Ovary (tissue), 9 donors: ENCODE data around the gene DZIP1. TPM values are rescaled to one million over a fixed set of nuclear protein-coding genes. Genes with fewer than 3 reads are reported as not detected.

Experiments
- DNase-seq, 5 donors: peaks; one replicate each; pipeline ENCODE4 v3.0.0-alpha.2; 2019 to 2020
- H3K27ac ChIP-seq, 2 donors: fragments of 200-600 bp; one replicate each; pipeline versions ENCODE4 v1.5.1 to v1.8.0; 2019 to 2022
- H3K27me3 ChIP-seq: fragments of 200-600 bp; one replicate; pipeline ENCODE4 v1.8.0; 2022
- H3K36me3 ChIP-seq: fragments of 200-600 bp; sonication (generic); one replicate; pipeline ENCODE4 v1.5.1; 2019
- H3K4me1 ChIP-seq: one replicate; pipeline ENCODE4 v1.8.1; 2013; ENCODE audit warnings: mild to moderate bottlenecking, moderate library complexity; ENCODE audit not compliant: insufficient read depth
- H3K4me3 ChIP-seq: fragments of 200-600 bp; sonication (generic); one replicate; pipeline ENCODE4 v1.5.1; 2017
- H3K9me3 ChIP-seq, 2 donors: fragments of 200-600 bp in 1 of 2; sonication (generic) in 1 of 2; one replicate each; pipeline versions ENCODE4 v1.5.1 to v1.8.1; 2013 to 2019; ENCODE audit warnings: mild to moderate bottlenecking in 1 of 2, moderate library complexity in 1 of 2
- EP300 ChIP-seq: sonication (generic); formaldehyde crosslinking; IDR thresholded peaks from one replicate; pipeline ENCODE4 v1.6.1; 2017; ENCODE audit warnings: antibody characterized with exemption
- POLR2A ChIP-seq: fragments of 450-650 bp; IDR thresholded peaks from one replicate; pipeline ENCODE4 v1.6.1; 2017; ENCODE audit warnings: antibody characterized with exemption, mild to moderate bottlenecking, moderate library complexity
- WGBS, 3 donors: extraction: QIAGEN DNeasy Blood & Tissue Kit in 1 of 3; methylation state at CpG; one replicate each; pipeline versions ENCODE4 v1.1.5 to v1.1.7; 2013 to 2017; 5-methylcytosine and 5-hydroxymethylcytosine counted together
- intact Hi-C, 4 donors: fragments of 100-400 bp; cut with DNase I; formaldehyde crosslinking; loops; one replicate each; pipeline versions ENCODE4 v1.11.0 to v1.15.1; 2022 to 2023
- polyA plus RNA-seq, 2 donors: library from polyadenylated mRNA; stranded (reverse); fragments of 200-250 nt in 1 of 2; fragments of 350-450 nt in 1 of 2; fragmentation: Illumina TruSeq in 1 of 2; extraction: RNeasy Lipid Tissue Mini Kit (QIAGEN cat#74804) in 1 of 2; gene quantifications; one replicate each; pipeline ENCODE4 v1.2.3, GENCODE V29; 2013 to 2014
- total RNA-seq, 7 donors: library from RNA; depleted of rRNA in 2 of 7; stranded (reverse); fragments of >200 nt in 2 of 7; fragmentation: NEBNext Ultra II Directional in 3 of 7; extraction: Animal tissue kit (Norgen Biotek cat#: 25700) in 3 of 7; gene quantifications; one replicate each; pipeline versions ENCODE4 v1.1.0 to v1.2.4, GENCODE V29; 2016 to 2023
- TF ChIP-seq, protein P1 (sequence below), 3 donors: fragments of 450-650 bp in 2 of 3; fragments of 200-600 bp in 1 of 3; IDR thresholded peaks; one replicate each; pipeline versions ENCODE4 v1.5.1 to v1.8.0; 2016 to 2022; ENCODE audit warnings: antibody characterized with exemption in 3 of 3, mild to moderate bottlenecking in 1 of 3
- donor health status: DM: no; HTN: no; CAD: no; lungs with moderate emphysema.
- donor health status: DM: no; HTN: no; CAD: no.
- donor health status: Bipolar disorder and iron deficiency.
- donor health status: DM: yes; HTN: yes; CAD: no.
- donor health status: DM: no; HTN: no; CAD: no.
- donor health status: DM: yes; HTN: yes; CAD: no.

Gene DZIP1
- total and polyA plus RNA-seq, 9 donors = 22.1 to 55.8 (median 44.3) TPM

DNA sequence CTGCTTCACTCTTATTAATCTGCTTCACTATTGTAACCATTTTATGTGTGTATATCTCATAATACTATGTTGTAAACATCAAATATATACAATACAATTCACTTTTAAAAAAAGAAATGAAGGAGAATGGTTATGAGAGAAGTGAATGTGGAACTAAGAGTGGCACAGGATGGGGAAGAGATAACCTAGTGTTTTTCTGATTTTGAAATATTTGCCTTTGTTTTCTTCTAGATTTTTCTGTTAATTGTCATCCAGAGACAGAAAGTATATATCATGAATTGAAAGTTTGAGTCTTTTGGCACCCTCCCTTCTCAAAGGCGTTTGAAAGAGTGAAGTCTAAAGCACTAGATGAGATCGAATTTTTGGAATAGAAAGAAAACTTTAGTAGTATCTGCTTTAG is 35.2 kb upstream of the DZIP1 start:
- H3K27me3 ChIP-seq = no peaks in the 10 kb centered on the region
- no peak overlapping the region for H3K27ac ChIP-seq
- intact Hi-C loops = loop anchor here in 1 of 4 donors (2.0 kb wide), 1 partner anchor 47 kb away; no protein-coding TSS in a partner anchor
- H3K4me3 ChIP-seq = no peak overlapping the region
- no peaks in the 10 kb centered on the region for H3K9me3 ChIP-seq
- no peaks in the 10 kb centered on the region for H3K36me3 ChIP-seq
- 39 to 55% (median 43%) methylated on average over 2 of the region's 2 CpGs for WGBS, 3 donors
- TF ChIP-seq, protein P1, sequence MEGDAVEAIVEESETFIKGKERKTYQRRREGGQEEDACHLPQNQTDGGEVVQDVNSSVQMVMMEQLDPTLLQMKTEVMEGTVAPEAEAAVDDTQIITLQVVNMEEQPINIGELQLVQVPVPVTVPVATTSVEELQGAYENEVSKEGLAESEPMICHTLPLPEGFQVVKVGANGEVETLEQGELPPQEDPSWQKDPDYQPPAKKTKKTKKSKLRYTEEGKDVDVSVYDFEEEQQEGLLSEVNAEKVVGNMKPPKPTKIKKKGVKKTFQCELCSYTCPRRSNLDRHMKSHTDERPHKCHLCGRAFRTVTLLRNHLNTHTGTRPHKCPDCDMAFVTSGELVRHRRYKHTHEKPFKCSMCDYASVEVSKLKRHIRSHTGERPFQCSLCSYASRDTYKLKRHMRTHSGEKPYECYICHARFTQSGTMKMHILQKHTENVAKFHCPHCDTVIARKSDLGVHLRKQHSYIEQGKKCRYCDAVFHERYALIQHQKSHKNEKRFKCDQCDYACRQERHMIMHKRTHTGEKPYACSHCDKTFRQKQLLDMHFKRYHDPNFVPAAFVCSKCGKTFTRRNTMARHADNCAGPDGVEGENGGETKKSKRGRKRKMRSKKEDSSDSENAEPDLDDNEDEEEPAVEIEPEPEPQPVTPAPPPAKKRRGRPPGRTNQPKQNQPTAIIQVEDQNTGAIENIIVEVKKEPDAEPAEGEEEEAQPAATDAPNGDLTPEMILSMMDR (IDR thresholded peaks at IDR 0.05) = no peak
- TF ChIP-seq EP300 (no peak), POLR2A (no peak)
- DNase-seq = no peak
- H3K4me1 ChIP-seq = no peaks in the 10 kb centered on the region

DNA sequence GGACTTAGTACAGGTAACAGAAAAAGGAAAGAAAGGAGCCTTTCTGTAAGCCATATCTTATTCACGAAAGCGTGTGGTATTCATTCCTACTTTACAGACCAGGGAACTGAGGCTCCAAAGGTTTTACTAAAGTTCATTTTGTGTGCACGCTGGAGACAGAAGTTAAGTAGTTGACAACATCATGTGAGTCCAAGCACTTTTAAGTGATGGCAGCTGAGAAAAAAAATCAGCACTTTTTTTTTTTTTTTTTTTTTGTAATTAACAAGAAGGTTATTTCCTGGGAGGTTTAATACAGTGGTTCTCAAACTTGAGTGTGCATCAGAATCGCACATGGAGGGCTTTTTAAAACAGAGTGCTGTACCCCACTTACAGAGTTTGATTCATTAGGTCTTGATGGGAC is 34.5 kb upstream of the DZIP1 start:
- Histone ChIP-seq H3K4me3 (no peak overlapping the region), H3K4me1 (no peaks in the 10 kb centered on the region), H3K9me3 (no peaks in the 10 kb centered on the region), H3K27me3 (no peaks in the 10 kb centered on the region), H3K36me3 (no peaks in the 10 kb centered on the region), H3K27ac (no peak overlapping the region)
- 84% methylated on average over 4 of the region's 4 CpGs for WGBS, 3 donors
- DNase-seq = no peak
- intact Hi-C loops = no loop called here
- TF ChIP-seq POLR2A = no peak
- no peak for TF ChIP-seq EP300
- TF ChIP-seq, protein P1 (IDR thresholded peaks at IDR 0.05) = no peak

DNA sequence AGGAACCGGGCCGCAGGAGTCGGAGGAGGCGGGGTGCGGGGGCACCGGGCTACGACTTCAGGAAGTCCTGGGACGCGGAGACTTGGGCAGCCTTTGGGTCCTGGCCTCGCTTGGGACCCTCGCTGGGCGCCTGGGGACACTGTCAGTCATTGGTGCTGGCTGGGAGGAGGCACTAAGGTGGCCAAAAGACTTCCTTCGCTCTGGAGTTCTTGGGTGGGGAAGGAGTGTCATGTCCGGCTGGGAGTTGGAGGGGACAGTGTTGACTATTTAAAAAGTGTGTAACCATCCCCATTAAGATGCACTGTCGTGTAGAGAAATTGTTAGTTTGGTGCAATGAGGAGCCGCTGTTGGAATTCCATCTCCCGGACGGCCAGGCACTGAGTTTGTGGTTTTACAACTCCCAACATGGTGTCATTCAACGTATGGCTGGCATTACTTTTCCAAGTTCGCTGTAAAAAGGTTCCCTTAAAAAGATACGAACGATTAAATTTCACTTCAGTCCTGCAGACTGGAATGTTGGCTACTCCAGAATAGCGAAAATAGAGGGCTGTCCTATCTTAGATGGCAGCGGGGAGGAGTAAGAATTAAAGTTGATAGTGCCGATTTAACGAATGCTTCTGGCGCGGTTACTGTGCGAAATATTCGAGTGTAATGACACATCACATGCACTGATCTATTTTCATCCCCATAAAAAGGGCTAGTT is 33.2 kb upstream of the DZIP1 start:
- intact Hi-C loops = loop anchor here in 1 of 4 donors (2.0 kb wide), 1 partner anchor 35 kb away; no protein-coding TSS in a partner anchor
- Histone ChIP-seq H3K9me3 (no peaks in the 10 kb centered on the region), H3K4me1 (no peaks in the 10 kb centered on the region), H3K27me3 (no peaks in the 10 kb centered on the region), H3K4me3 (peak overlapping the region; percentile 70), H3K36me3 (no peaks in the 10 kb centered on the region), H3K27ac (peak overlapping the region; percentile 85 to 89)
- DNase-seq = no peak
- TF ChIP-seq EP300 (no peak), POLR2A (no peak)
- TF ChIP-seq, protein P1 (IDR thresholded peaks at IDR 0.05) = no peak
- 0 to 1% (median 1%) methylated on average over 23 to 30 of the region's 30 CpGs for WGBS, 3 donors

DNA sequence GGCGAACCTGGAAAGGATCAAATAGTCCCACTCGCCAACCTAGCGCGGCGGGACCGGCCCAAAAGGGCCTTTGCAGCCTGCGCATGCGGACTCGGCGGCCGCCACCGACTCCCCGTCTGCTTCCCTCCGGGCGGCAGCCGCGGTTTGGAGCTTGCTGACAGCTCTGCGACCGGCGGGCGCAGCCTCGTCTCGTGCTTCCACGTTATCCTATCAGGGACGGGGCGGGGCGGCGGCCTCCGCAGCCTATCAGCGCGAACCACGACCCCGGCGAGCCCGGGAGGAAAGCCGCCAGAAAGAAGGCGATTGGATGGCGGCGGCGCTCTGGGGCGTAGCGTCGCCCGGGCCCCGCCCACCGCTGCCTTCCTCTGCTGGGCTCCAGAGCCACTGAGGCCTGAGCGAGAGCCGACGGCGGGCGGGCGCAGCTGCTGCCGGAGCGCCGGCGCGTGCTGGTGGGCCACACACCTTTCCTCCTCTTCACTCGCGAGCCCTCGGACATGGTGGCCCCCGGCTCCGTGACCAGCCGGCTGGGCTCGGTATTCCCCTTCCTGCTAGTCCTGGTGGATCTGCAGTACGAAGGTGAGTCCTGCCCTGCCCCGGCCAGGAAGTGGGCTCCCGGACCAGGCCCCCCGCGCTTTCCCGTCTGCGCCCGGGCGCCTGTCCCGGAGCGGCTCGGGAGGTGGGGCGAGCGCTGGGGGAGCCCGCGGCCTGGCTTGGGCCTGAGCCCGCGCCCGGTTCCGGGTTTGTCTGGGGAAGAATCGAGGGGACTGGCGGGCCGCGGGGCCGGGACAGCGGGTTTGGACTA is 32.5 kb upstream of the DZIP1 start, which contains the start of gene DNAJC3:
TSS of gene DNAJC3 (plus strand) at position 378 of the 802 bp plus-strand sequence. CDS start at position 495, 117 bp downstream.
- DNase-seq = peak; percentile 98 to 99 (median 98)
- H3K4me1 ChIP-seq = no peaks in the 10 kb centered on the region
- H3K9me3 ChIP-seq = peaks cover 0 to under 1% of the 10 kb centered on the region in 2 donors
- 0 to 1% (median 0%) methylated on average over 57 to 90 of the region's 90 CpGs for WGBS, 3 donors
- H3K27me3 ChIP-seq = no peaks in the 10 kb centered on the region
- TF ChIP-seq EP300 (no peak), POLR2A (peak; percentile 87)
- TF ChIP-seq, protein P1 (IDR thresholded peaks at IDR 0.05) = no peak
- peak within 1 kb of the TSS; percentile 85 to 89 for H3K27ac ChIP-seq
- intact Hi-C loops = loop anchor here in 1 of 4 donors (2.0 kb wide), 1 partner anchor 34 kb away; no protein-coding TSS in a partner anchor
- peak within 1 kb of the TSS; percentile 70 for H3K4me3 ChIP-seq
- H3K36me3 ChIP-seq = no peaks in the 10 kb centered on the region
